ENCODE results near the gene ACTL6A. TPM values are rescaled to one million over a fixed set of nuclear protein-coding genes. Genes with fewer than 3 reads are reported as not detected.

Gene ACTL6A
- polyA plus RNA-seq (120 and 137 TPM in 2 replicates), polyA minus RNA-seq (38.2 and 50.1 TPM in 2 replicates)

DNA sequence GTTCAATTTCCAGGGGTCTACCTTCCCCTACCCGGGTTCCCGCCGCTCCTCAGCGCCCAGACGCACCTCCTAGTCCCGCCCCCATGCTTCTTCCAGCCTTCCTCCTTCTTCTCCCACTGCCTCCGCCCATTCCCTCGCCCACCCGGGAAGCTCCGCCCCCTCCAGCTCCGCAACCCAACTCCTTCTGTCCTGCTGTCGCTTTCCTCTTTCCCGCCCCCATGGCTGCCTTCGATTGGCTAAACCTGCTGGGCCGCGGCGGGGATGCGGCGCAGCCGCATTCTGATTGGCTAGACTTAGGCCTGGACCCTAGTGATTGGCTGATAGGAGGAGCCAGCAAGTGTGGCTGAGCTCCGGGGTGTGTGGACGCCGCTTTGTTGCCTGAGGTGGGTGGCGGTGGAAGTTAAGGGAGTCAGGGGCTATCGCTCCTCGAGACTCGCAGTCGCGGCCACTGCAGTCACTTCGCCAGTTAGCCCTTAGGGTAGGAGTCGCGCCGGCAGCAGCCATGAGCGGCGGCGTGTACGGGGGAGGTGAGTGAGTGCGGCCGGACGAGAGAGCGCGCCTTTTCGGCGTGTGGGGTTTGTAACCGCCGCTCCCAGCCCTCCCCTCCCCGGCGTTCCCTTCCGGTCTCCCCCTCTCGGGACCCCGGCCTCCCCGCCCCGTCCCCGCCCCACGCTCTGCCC lies at the start of gene ACTL6A:
ACTL6A (plus strand) TSS at position 336 of the 680 bp plus-strand sequence; CDS start at position 503, 167 bp downstream.
- peak within 1 kb of the TSS; percentile 61 for H3K27ac ChIP-seq (ENCODE audit: low read length)
- H3K9ac ChIP-seq (ENCODE audit: low read length) = peak within 1 kb of the TSS; percentile 63
- H3K4me3 ChIP-seq (ENCODE audit: low read length) = peak within 1 kb of the TSS; percentile 96
- peak within 1 kb of the TSS; percentile 94 for H3K4me2 ChIP-seq (ENCODE audit: low read length)
- no peaks in the 10 kb centered on the region for H3K36me3 ChIP-seq (ENCODE audit: insufficient read depth, low read length)
- TF ChIP-seq EP300 (conservative IDR thresholded peaks at IDR 0.05; ENCODE audit: poor library complexity, severe bottlenecking) = no peak
- peak; percentile 84 for TF ChIP-seq POLR2AphosphoS5 (IDR thresholded peaks at IDR 0.05)
- peak; percentile 89 for TF ChIP-seq MXI1 (conservative IDR thresholded peaks at IDR 0.05; ENCODE audit: poor library complexity, severe bottlenecking)
- TF ChIP-seq EZH2 (IDR thresholded peaks at IDR 0.05; ENCODE audit: borderline replicate concordance, insufficient read depth, low read length, poor library complexity, severe bottlenecking) = no peak
- peak; percentile 10 for TF ChIP-seq SMC3 (conservative IDR thresholded peaks at IDR 0.05; ENCODE audit: poor library complexity)
- peak; percentile 22 for TF ChIP-seq RAD21 (conservative IDR thresholded peaks at IDR 0.05)
- TF ChIP-seq TAF1 (IDR thresholded peaks at IDR 0.05; ENCODE audit: low read depth) = peak; percentile 46
- TF ChIP-seq REST (IDR thresholded peaks at IDR 0.05; ENCODE audit: borderline replicate concordance) = peak; percentile 27
- TF ChIP-seq, protein P1, sequence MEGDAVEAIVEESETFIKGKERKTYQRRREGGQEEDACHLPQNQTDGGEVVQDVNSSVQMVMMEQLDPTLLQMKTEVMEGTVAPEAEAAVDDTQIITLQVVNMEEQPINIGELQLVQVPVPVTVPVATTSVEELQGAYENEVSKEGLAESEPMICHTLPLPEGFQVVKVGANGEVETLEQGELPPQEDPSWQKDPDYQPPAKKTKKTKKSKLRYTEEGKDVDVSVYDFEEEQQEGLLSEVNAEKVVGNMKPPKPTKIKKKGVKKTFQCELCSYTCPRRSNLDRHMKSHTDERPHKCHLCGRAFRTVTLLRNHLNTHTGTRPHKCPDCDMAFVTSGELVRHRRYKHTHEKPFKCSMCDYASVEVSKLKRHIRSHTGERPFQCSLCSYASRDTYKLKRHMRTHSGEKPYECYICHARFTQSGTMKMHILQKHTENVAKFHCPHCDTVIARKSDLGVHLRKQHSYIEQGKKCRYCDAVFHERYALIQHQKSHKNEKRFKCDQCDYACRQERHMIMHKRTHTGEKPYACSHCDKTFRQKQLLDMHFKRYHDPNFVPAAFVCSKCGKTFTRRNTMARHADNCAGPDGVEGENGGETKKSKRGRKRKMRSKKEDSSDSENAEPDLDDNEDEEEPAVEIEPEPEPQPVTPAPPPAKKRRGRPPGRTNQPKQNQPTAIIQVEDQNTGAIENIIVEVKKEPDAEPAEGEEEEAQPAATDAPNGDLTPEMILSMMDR (IDR thresholded peaks at IDR 0.05; ENCODE audit: poor library complexity, severe bottlenecking) = peak; percentile 18
- no peaks in the 10 kb centered on the region for H3K27me3 ChIP-seq (ENCODE audit: insufficient read depth, low read depth, low read length)
- no peaks in the 10 kb centered on the region for H3F3A ChIP-seq (ENCODE audit: insufficient read depth, low read length, poor library complexity, severe bottlenecking)
- no peaks in the 10 kb centered on the region for H3K9me3 ChIP-seq (ENCODE audit: low read length)
- H4K20me1 ChIP-seq (ENCODE audit: insufficient read depth) = no peaks in the 10 kb centered on the region
- H3K9me2 ChIP-seq (ENCODE audit: insufficient read depth, low read length) = no peaks in the 10 kb centered on the region
- H3K79me2 ChIP-seq (replicated peaks; ENCODE audit: insufficient read depth, low read length) = peaks cover 38% of the 10 kb centered on the region
- H2AFZ ChIP-seq (ENCODE audit: low read depth, low read length) = peak within 1 kb of the TSS; percentile 76

DNA sequence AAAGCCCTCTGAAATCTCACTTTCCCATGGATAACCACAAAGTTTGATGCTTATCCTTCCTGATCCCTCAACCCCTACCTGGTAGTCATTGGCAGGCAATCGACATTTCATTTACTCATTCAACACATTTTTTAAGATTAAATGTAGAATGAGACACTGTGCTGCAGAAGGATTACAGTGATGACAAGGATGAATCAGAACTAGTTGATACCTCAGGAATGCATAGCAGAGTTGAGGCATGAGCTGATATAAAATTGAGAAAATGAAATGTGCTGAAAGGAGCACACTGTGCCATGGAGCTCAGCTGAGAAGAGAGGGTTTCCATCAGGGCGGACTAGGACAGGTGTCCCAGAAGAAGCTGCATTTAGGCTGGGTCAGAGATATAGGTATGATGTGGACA lies 48.9 kb upstream of the ACTL6A start:
- no peaks in the 10 kb centered on the region for H3K9me2 ChIP-seq (ENCODE audit: insufficient read depth, low read length)
- H3K9ac ChIP-seq (ENCODE audit: low read length) = no peak overlapping the region
- H3K36me3 ChIP-seq (ENCODE audit: insufficient read depth, low read length) = no peaks in the 10 kb centered on the region
- no peaks in the 10 kb centered on the region for H3K27me3 ChIP-seq (ENCODE audit: insufficient read depth, low read depth, low read length)
- no peak overlapping the region for H3K4me3 ChIP-seq (ENCODE audit: low read length)
- no peaks in the 10 kb centered on the region for H3K79me2 ChIP-seq (replicated peaks; ENCODE audit: insufficient read depth, low read length)
- H3K9me3 ChIP-seq (ENCODE audit: low read length) = no peaks in the 10 kb centered on the region
- H3F3A ChIP-seq (ENCODE audit: insufficient read depth, low read length, poor library complexity, severe bottlenecking) = no peaks in the 10 kb centered on the region
- H2AFZ ChIP-seq (ENCODE audit: low read depth, low read length) = no peak overlapping the region
- H3K4me2 ChIP-seq (ENCODE audit: low read length) = no peak overlapping the region
- H3K27ac ChIP-seq (ENCODE audit: low read length) = no peak overlapping the region
- no peak for TF ChIP-seq POLR2AphosphoS5 (IDR thresholded peaks at IDR 0.05)
- TF ChIP-seq MXI1 (conservative IDR thresholded peaks at IDR 0.05; ENCODE audit: poor library complexity, severe bottlenecking) = no peak
- TF ChIP-seq EP300 (conservative IDR thresholded peaks at IDR 0.05; ENCODE audit: poor library complexity, severe bottlenecking) = no peak
- TF ChIP-seq EZH2 (IDR thresholded peaks at IDR 0.05; ENCODE audit: borderline replicate concordance, insufficient read depth, low read length, poor library complexity, severe bottlenecking) = no peak
- no peak for TF ChIP-seq TAF1 (IDR thresholded peaks at IDR 0.05; ENCODE audit: low read depth)
- TF ChIP-seq RAD21 (conservative IDR thresholded peaks at IDR 0.05) = no peak
- TF ChIP-seq, protein P1 (IDR thresholded peaks at IDR 0.05; ENCODE audit: poor library complexity, severe bottlenecking) = no peak
- no peak for TF ChIP-seq REST (IDR thresholded peaks at IDR 0.05; ENCODE audit: borderline replicate concordance)
- TF ChIP-seq SMC3 (conservative IDR thresholded peaks at IDR 0.05; ENCODE audit: poor library complexity) = no peak
- H4K20me1 ChIP-seq (ENCODE audit: insufficient read depth) = no peaks in the 10 kb centered on the region

Data from neural cell (in vitro differentiated cells).